ENCODE results near the gene TTC9.
"Not testable (repeated sequence)": the region's sequence is repeated elsewhere in the genome, so short reads cannot be mapped to it uniquely, and the experiment has no call there.

TTC9 gene

DNA sequence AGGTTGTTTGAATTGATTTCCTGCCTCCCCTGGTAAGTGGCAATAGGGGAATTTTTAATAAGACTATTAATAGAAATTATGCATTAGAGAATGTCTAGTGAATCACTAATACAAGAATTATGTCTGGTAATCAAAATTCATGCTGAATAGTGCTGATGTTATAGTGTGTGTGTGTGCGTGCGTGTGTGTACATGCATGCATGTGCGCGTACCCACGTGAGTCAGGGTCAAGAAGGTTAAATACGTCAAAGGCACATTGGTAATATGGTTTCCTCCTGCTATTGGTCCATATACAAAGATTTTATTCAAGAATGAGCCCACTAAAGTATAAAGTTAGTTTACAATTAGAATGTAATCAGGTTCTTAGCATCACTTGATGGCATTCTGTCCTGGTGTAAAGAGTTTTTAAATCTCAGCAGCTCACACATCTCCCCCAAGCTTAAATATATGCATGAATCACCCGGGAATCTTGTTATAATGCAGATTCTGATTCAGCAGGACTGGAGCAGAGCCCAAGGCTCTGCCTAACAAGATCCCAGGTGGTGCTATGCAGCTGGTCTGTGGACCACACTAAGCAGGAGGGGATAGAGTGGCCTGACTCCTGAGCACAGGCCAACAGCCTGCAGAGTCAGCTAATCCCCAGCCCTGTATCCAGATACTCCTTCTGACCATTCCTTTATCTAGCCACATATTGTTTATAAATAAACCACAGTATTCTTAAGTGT is 43.9 kb downstream of the TTC9 start:
- DNase-seq: no peak

DNA sequence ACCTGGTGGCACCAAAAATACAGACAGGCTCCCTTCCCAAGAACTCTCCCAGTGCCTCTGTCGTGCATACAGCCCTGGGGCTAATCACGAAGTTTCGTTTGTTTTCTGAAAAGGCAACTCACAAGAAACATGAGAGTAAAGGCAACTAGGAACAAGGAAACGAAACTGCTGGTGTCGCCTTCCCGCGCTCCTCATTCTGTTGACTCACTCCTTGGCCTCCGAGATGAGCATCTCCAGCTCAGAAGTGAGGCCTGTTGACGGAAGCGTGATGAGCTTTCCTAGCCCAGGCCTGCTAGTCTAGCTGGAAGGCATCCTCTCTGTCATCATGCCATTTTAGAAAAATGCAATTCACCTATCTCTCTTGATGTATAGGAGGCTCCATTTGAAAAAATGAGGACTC is 50.5 kb downstream of the TTC9 start:
- DNase-seq: no peak

GRCh38 chr14:70696026-70696425 is 54.3 kb downstream of the TTC9 start:
- no peak for DNase-seq

GRCh38 chr14:70697701-70698100 is 56.0 kb downstream of the TTC9 start:
- no peak for DNase-seq

DNA sequence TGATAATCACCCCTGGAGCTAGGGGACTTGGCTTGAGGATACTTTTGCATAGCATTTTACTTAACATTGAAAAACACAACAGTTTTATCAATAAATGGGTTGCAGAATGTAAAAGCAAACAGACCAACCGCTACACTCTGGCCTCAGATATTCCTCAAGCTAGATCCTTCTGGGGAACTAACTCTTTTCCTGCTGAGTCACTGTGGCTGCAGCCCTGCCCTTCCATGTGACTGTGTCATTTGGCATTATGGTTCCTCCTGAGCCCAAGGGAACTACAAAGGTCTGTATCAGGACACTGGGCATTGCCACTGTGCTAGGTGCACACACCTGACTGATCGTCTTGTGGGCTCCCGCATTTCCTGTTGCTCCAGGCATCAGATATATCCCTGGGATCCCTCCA is 56.6 kb downstream of the TTC9 start:
- DNase-seq: no peak

DNA sequence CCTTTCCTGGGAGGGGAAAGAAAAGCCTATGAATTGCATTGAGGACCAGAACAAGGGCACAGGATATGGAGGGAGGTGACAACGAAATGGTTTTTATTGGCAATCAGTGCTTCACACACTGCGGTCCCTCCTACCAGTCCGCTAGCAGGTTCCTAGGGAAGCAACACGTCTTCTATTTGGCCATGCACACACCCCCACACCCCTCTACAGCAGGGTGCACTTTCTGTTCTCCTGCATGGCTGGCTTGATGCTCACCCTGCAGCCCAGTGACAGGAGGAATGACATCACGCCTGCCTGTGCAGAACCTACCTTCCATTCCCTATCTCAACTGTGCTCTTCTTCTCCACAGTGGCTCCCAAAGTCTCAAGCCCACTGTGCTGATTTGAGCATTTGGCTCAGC is 57.9 kb downstream of the TTC9 start:
- DNase-seq: no peak

- no peak for DNase-seq
These were observed 59.4 kb downstream of the TTC9 start for GRCh38 chr14:70700955-70701585.

GRCh38 chr14:70701610-70702009 is 59.9 kb downstream of the TTC9 start:
- no peak for DNase-seq

- DNase-seq: no peak
These were observed 60.4 kb downstream of the TTC9 start for GRCh38 chr14:70702161-70702560.

DNA sequence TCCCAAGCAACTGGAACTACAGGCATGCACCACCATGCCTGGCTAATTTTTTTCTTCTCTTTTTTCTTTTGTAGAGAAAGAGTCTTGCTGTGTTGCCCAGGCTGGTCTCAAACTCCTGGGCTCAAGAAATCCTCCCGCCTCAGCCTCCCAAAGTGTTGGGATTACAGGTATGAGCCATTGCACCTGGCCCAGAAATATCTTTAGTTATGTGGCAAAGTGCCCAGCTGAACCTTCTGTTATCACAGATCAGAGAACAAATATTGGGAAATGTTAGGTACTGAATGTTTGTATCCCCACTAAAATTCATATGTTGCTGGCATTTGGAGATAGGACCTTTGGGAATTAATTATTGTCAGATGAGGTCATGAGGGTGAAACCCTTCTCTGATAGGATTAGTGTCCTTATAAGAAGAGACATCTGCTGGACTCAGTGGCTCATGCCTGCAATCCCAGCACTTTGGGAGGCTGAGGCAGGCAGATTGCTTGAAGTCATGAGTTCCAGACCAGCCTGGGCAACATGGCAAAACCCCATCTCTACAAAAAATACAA is 62.0 kb downstream of the TTC9 start:
- DNase-seq: not testable (repeated sequence)

DNA sequence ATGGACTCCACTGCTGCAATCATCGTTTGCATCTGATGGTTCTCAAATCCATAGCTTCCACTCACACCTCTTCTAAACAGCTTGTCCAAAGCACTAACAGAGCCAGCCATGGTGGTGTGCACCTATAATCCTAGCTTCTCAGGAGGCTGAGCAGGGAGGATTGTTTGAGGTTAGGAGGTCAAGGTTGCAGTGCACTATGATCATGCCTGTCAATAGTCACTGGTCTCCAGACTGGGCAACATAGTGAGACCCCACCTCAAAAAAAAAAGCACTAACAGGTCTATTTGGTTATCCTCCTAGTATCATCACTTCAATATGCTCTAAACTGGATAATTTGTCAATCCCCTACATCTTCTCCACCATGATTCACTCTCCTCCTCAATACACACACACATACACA is 63.2 kb downstream of the TTC9 start:
- no peak for DNase-seq

- no peak for DNase-seq
These were observed 64.5 kb downstream of the TTC9 start for GRCh38 chr14:70706177-70706576.

DNA sequence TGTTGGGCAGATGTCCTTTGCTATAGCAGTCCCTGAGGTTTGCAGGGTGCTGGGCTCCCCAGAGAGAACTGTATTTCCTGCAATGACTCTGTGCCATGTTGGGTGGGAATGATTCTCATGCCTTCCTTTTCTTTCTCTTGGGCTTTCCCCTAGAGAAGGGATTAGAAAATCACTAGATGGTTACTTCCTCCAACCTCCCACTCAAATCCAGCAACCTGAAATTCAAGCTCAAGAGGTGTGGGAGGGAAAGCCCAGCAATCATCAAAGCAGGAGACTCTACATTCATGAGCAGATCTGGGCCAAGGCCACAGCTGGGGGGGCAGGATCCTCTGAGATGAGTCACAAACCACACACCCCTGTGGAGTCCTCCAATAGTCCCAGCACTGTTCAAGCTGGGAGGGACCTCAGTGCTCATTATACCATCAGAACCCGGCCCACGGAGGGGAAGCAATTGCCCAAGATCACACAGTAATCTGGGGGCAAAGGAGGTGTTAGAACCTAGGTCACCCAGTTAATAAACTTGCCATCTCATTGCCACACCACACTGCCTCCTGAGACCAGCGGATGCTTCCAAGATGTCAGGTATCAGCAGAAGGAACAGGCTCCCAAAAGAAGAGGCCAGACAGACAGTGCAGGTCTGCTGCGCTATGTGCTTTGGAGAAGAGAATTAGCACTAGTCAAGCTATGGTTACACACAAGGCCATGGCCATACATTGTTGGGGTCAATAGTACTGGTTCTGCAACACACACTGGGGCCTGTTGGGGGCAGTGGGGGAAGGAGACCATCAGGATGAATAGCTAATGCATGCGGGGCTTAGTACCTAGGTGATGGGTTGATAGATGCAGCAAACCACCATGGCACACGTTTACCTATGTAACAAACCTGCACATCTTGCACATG is 65.7 kb downstream of the TTC9 start:
- no peak for DNase-seq

DNA sequence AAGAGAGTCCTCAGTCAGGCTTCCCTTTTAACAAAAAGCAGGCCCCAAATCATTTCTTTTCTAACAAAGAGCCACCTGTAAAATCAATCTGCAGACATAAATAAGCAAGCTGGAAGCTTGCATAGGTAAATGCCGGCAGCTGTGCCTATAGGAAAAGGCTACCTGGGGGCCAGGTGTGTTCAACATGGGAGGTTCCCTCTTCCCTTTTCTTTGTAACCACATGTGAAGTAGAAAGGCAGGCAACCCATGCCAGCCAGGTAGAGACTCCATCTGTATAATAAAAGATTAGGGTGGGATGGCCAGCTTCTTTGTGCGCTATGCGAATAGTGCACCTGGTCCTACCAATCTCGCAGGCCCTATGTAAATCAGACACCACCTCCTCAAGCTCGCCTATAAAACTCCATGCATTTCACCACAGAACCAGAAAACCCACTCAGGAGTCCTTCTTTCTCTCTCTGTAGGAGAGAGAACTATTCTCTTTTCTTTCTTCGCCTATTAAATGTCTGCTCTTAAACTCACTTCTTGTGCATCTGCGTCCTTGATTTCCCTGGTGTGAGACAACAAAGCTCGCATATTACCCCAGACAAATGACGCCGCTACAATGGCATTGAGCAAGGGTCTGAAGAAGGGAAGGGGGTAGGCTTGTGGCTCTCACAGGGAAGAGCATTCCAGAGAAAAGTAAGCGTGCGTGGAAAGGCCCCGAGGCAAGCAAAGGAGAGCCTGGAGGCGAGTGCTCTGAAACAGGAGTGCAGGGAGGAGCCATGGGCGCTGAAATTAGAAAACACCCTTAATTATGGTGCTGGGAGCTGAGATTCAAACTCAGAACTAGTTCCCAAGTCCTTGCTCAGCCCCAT is 67.2 kb downstream of the TTC9 start:
- no peak for DNase-seq

- DNase-seq: no peak
These were observed 68.1 kb downstream of the TTC9 start for GRCh38 chr14:70709726-70710382.

GRCh38 chr14:70711451-70711850 is 69.7 kb downstream of the TTC9 start:
- DNase-seq: no peak

DNA sequence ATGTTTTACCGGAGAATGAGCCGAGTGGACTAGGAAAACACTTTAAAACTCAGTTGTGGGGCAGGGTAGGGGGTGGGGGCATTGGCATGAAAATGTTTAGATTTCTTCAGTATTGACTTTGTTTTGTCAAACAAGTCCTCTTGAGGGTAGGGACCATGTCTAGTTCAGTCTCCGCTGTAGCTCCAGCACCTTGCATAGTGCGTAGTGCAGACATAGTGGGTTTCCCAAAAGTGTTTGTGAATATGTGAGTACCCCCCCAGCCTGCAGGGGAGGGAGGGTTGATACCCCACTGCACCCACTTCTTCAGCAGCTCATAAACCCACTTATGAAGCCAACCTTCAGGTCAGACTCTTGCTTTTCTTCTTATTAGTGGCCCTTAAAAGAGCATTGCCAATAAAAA is 71.4 kb downstream of the TTC9 start:
- no peak for DNase-seq

DNA sequence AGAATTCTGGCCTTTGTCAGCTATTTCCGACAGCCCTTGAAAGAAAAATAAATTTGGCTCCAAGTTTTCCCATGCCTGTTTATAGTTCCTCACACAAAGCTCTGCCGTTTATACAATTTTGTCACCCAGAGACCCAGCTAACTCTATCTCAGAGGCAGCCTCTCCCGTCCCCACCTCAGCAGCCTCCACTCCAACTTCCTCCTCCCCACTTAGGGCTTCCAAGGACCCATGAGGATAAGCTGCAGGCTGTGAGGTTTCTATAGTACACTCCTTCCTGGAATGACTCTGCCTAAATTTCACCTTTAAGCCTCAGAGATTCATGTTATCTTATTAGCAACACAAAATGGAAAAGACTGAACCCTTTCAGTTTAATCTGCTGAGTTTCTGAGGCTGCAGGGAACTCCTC is 71.8 kb downstream of the TTC9 start:
- DNase-seq: no peak

GRCh38 chr14:70714055-70714550 is 72.4 kb downstream of the TTC9 start:
- peak; percentile 68 for DNase-seq

- DNase-seq: no peak
These were observed 74.8 kb downstream of the TTC9 start for GRCh38 chr14:70716483-70716882.

DNA sequence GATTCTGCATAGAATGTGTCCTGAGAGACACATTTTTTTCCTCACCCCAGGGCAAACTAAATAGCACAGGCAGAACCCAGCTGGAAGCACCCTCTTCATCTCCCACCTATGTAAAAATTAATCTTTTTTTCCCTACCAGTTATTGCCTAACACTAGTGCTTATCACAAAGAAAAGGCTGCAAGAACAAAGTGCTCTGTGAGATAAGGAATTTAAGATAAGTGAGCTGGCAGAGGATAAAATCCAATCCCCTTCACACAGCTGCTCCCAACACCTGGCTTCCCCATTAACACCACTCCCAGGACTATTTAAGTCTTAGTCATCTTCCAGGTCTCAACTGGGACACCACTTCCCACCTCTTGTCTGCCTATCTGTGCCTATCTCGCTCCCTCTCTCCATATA is 75.2 kb downstream of the TTC9 start:
- no peak for DNase-seq
